ENCODE results near the gene TMEM31. TPM values are rescaled to one million over a fixed set of nuclear protein-coding genes. Genes with fewer than 3 reads are reported as not detected.

The TMEM31 gene
- total and polyA plus RNA-seq, 2 of the 8 experiments (the other 6 are each of a cell fraction or from before 2014, with no cell fraction given), result 0.65 TPM; not detected in 1

DNA sequence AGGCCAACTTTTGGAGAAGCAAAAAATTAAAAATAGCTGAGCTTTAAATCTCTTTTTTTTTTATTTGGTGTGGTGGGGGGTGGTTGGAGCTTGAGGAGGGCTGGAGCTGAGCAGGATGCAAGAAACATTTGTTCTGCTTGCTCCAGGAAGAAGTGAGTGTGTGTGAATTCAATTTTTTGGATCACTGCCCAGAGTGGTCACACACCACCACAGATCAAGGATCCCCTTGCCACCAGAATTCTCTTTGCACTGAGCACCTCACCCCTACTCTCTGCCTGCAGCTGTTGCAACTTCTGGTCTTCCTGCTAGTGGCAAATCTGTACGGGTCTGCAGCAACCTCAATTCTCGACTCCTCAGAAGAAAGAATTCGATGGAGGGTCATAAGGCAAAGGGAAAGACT, 46.0 kb downstream of the TMEM31 start:
- no peaks in the 10 kb centered on the region for H3K9me3 ChIP-seq (ENCODE audit: insufficient read depth in 2 of 2, low read depth in 1 of 2, low read length in 1 of 2)
- peaks cover 0 to 5% (median 1%) of the 10 kb centered on the region in 4 experiments; a peak in 3 of 7 replicates for H3K4me1 ChIP-seq (replicated peaks in 1 of 4; ENCODE audit: control insufficient read depth in 3 of 4, insufficient read depth in 4 of 4, low read length in 3 of 4)
- no peak overlapping the region for H3K18ac ChIP-seq (ENCODE audit: extremely low read depth, low read length)
- H3K27me3 ChIP-seq (replicated peaks in 1 of 4; ENCODE audit: control insufficient read depth in 3 of 4, extremely low read depth in 1 of 4, insufficient read depth in 3 of 4, low read length in 3 of 4), result no peaks in the 10 kb centered on the region
- no peak overlapping the region for H2BK15ac ChIP-seq (ENCODE audit: low read length)
- H3K23ac ChIP-seq (ENCODE audit: insufficient read length), result no peak overlapping the region
- H2BK120ac ChIP-seq (replicated peaks; ENCODE audit: low read depth, low read length), result no peak overlapping the region
- CTCF ChIA-PET (ENCODE audit: partially characterized antibody), result interaction anchor here (5.3 kb wide), 1 partner anchor 44 kb away, joined by 33 read pairs; the partner anchor contains the start of gene TMEM31
- no peak overlapping the region for H4K91ac ChIP-seq (replicated peaks; ENCODE audit: insufficient read length, low read length)
- H2BK20ac ChIP-seq (ENCODE audit: low read length), result no peak overlapping the region
- POLR2A ChIA-PET (ENCODE audit: partially characterized antibody), result interaction anchor here (0.7 to 4.8 kb wide), 5 partner anchors 10 to 49 kb away, joined by 3 to 26 read pairs (median 3); no protein-coding TSS in a partner anchor
- H3K56ac ChIP-seq (replicated peaks; ENCODE audit: insufficient read length, low read depth, low read length), result no peak overlapping the region
- no peak overlapping the region for H2BK5ac ChIP-seq (ENCODE audit: low read depth, low read length)
- no peak overlapping the region for H3K4ac ChIP-seq (replicated peaks; ENCODE audit: insufficient read length, low read depth, low read length)
- WGBS, 2 experiments (ENCODE audit: extremely low coverage in 1 of 2, insufficient coverage in 1 of 2, insufficient read length in 1 of 2, insufficient replicate concordance in 2 of 2, low coverage in 1 of 2, low lambda C conversion rate in 2 of 2, missing lambda C conversion rate in 1 of 2), result 100% methylated on average over 1 of the region's 3 CpGs; no CpG with 5 or more reads in 1 of the 2 experiments
- H4K8ac ChIP-seq (ENCODE audit: extremely low read depth, insufficient read depth, low read length), result no peak overlapping the region
- H3K4me2 ChIP-seq (ENCODE audit: insufficient read depth in 1 of 2, low read depth in 2 of 2, low read length in 2 of 2), result no peak overlapping the region
- no peak overlapping the region for H3K4me3 ChIP-seq (ENCODE audit: extremely low read depth in 1 of 4, insufficient read depth in 2 of 4, low read depth in 3 of 4, low read length in 4 of 4)
- H4K20me1 ChIP-seq (replicated peaks in 1 of 2; ENCODE audit: control insufficient read depth in 1 of 2, insufficient read depth in 2 of 2, low read length in 2 of 2), result peaks cover 0 to 3% of the 10 kb centered on the region in 2 experiments
- H3K79me1 ChIP-seq (ENCODE audit: low read depth, low read length), result no peaks in the 10 kb centered on the region
- no peak overlapping the region for H3K14ac ChIP-seq (ENCODE audit: insufficient read length)
- peaks cover 0 to 46% (median 7%) of the 10 kb centered on the region in 4 experiments; a peak in 6 of 8 replicates for H3K36me3 ChIP-seq (ENCODE audit: control insufficient read depth in 2 of 4, insufficient read depth in 4 of 4, low read length in 3 of 4)
- no peaks in the 10 kb centered on the region for H3K79me2 ChIP-seq (ENCODE audit: control insufficient read depth in 1 of 2, insufficient read depth in 2 of 2, low read length in 2 of 2)
- H3K9ac ChIP-seq (replicated peaks in 1 of 4; ENCODE audit: extremely low read depth in 1 of 4, low read depth in 3 of 4, low read length in 3 of 4), result no peak overlapping the region
- no peak overlapping the region for H2AFZ ChIP-seq (ENCODE audit: low read length)
- no peaks in the 10 kb centered on the region for H3K23me2 ChIP-seq (ENCODE audit: low read depth, low read length)
- no peak overlapping the region for H2AK5ac ChIP-seq (ENCODE audit: low read depth, low read length)
- no peak for DNase-seq (ENCODE audit: low read depth in 1 of 2, low spot score in 2 of 2)
- H2BK12ac ChIP-seq (ENCODE audit: low read depth, low read length), result no peak overlapping the region
- no peak overlapping the region for H4K5ac ChIP-seq (ENCODE audit: insufficient read length, low read depth, low read length)
- no peak overlapping the region for H3K27ac ChIP-seq (ENCODE audit: low read depth, low read length)
- TF ChIP-seq TBP (IDR thresholded peaks at IDR 0.05; ENCODE audit: low read depth, low read length) (no peak), ZNF274 (IDR thresholded peaks at IDR 0.05; ENCODE audit: borderline replicate concordance, extremely low read depth, low read length) (no peak)
- TF ChIP-seq, protein P1, sequence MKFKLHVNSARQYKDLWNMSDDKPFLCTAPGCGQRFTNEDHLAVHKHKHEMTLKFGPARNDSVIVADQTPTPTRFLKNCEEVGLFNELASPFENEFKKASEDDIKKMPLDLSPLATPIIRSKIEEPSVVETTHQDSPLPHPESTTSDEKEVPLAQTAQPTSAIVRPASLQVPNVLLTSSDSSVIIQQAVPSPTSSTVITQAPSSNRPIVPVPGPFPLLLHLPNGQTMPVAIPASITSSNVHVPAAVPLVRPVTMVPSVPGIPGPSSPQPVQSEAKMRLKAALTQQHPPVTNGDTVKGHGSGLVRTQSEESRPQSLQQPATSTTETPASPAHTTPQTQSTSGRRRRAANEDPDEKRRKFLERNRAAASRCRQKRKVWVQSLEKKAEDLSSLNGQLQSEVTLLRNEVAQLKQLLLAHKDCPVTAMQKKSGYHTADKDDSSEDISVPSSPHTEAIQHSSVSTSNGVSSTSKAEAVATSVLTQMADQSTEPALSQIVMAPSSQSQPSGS (IDR thresholded peaks at IDR 0.05; ENCODE audit: low read length), result no peak
- FAIRE-seq, result no peak
